HepG2 (cell line): ENCODE results near the gene LYPLA2. TPM values are rescaled to one million over a fixed set of nuclear protein-coding genes. Genes with fewer than 3 reads are reported as not detected.
A peak's percentile ranks its signal among the peaks of the same experiment; 100 is the strongest.

Experiments used
- ARID4A ChIP-seq: sonication (generic); formaldehyde crosslinking; IDR thresholded peaks from 2 replicates; pipeline ENCODE4 v1.5.0; 2020; ENCODE audit warnings: mild to moderate bottlenecking, missing genetic modification reagents, borderline replicate concordance
- HIVEP1 ChIP-seq: sonication (generic); formaldehyde crosslinking; IDR thresholded peaks from 2 replicates; pipeline ENCODE4 v1.4.0; 2020; ENCODE audit warnings: mild to moderate bottlenecking, missing genetic modification reagents
- ISX ChIP-seq: sonication (generic); formaldehyde crosslinking; conservative IDR thresholded peaks from 2 replicates; pipeline ENCODE4 v1.5.0; 2020; ENCODE audit warnings: missing genetic modification reagents
- PAWR ChIP-seq: sonication (generic); formaldehyde crosslinking; IDR thresholded peaks from 2 replicates; pipeline ENCODE4 v1.4.0; 2020; ENCODE audit warnings: missing genetic modification reagents, mild to moderate bottlenecking, borderline replicate concordance
- POLR2G ChIP-seq: fragments of 200-400 bp; formaldehyde crosslinking; IDR thresholded peaks from 2 replicates; pipeline ENCODE4 v1.6.1; 2018; ENCODE audit warnings: mild to moderate bottlenecking, low read depth, low read length, moderate library complexity
- TEAD2 ChIP-seq: sonication (generic); formaldehyde crosslinking; IDR thresholded peaks from 2 replicates; pipeline ENCODE4 v1.9.0; 2021; ENCODE audit warnings: missing genetic modification reagents
- TRAFD1 ChIP-seq: sonication (generic); formaldehyde crosslinking; IDR thresholded peaks from 2 replicates; pipeline ENCODE4 v1.5.1; 2020; ENCODE audit warnings: missing genetic modification reagents, mild to moderate bottlenecking, borderline replicate concordance
- ZIK1 ChIP-seq: sonication (generic); formaldehyde crosslinking; IDR thresholded peaks from 2 replicates; pipeline ENCODE4 v1.5.0; 2020; ENCODE audit warnings: mild to moderate bottlenecking, low read depth, missing genetic modification reagents, borderline replicate concordance
- ZNF44 ChIP-seq: sonication (generic); formaldehyde crosslinking; IDR thresholded peaks from 2 replicates; pipeline ENCODE4 v1.5.1; 2020; ENCODE audit warnings: mild to moderate bottlenecking, missing genetic modification reagents
- polyA plus RNA-seq, 8 experiments: library from polyadenylated mRNA; depleted of rRNA in 3 of 8; stranded (reverse) in 7 of 8; unstranded in 1 of 8; fragments of >200 nt; fragmentation: Illumina TruSeq in 4 of 8; extraction: Trizol in 4 of 8; gene quantifications; 2 replicates each; pipeline versions ENCODE4 v1.2.1 to v1.2.3, GENCODE V29; 2011 to 2016; ENCODE audit warnings: low read depth in 4 of 8, missing spikeins in 1 of 8, mixed read lengths in 1 of 8; ENCODE audit not compliant: insufficient read depth in 1 of 8
- total RNA-seq, 5 experiments: library from RNA; depleted of rRNA; stranded (reverse); fragments of >200 nt; fragmentation: Illumina TruSeq; extraction: Trizol; gene quantifications; 2 replicates each; pipeline ENCODE4 v1.2.3, GENCODE V29; 2016; ENCODE audit warnings: low read depth in 1 of 5

LYPLA2 gene
- total and polyA plus RNA-seq, 2 of the 13 experiments (the other 11 are each of a cell fraction or from before 2014, with no cell fraction given) = 72.1 to 73.2 TPM

- 0 out of 2 replicates have a peak, but pooled peaks have one; percentile 54 for TF ChIP-seq PAWR (CRISPR knock-in tag)
- TF ChIP-seq ZIK1 (CRISPR knock-in tag) = no peak
- TF ChIP-seq HIVEP1 (CRISPR knock-in tag) = 0 out of 2 replicates have a peak, but pooled peaks have one; percentile 5
- TF ChIP-seq TRAFD1 = no peak
- TF ChIP-seq POLR2G = no peak
- no peak for TF ChIP-seq ISX
- no peak for TF ChIP-seq ZNF44
- TF ChIP-seq ARID4A (CRISPR knock-in tag) = no peak
- no peak for TF ChIP-seq TEAD2 (CRISPR knock-in tag)
Measured at GRCh38 chr1:23799255-23799569, 8.3 kb downstream of the LYPLA2 start (continued).
